Right kidney (tissue), 1 donor: ENCODE data around the gene ABHD11.

ENCODE experiments used
- DNase-seq: peaks from one replicate; pipeline ENCODE4 v3.0.0-alpha.2; 2016

ABHD11 gene

GRCh38 chr7:73702226-73702625 lies 36.4 kb downstream of the ABHD11 start:
- DNase-seq, result no peak

GRCh38 chr7:73701357-73701995 lies 37.1 kb downstream of the ABHD11 start:
- no peak for DNase-seq

GRCh38 chr7:73700581-73701134 lies 37.9 kb downstream of the ABHD11 start:
- no peak for DNase-seq

- no peak for DNase-seq
Observed at GRCh38 chr7:73700069-73700423, 38.6 kb downstream of the ABHD11 start.

GRCh38 chr7:73699370-73700068 lies 39.1 kb downstream of the ABHD11 start:
- no peak for DNase-seq

GRCh38 chr7:73698410-73698809 lies 40.2 kb downstream of the ABHD11 start:
- DNase-seq, result no peak

GRCh38 chr7:73696372-73696771 lies 42.2 kb downstream of the ABHD11 start:
- DNase-seq, result no peak

GRCh38 chr7:73690646-73691045 lies 48.0 kb downstream of the ABHD11 start:
- no peak for DNase-seq

- no peak for DNase-seq
Observed at GRCh38 chr7:73688288-73688687, 50.3 kb downstream of the ABHD11 start.
